GM19324 (cell line): ENCODE measurements around the gene SHH.
"Not testable (repeated sequence)": the region's sequence is repeated elsewhere in the genome, so short reads cannot be mapped to it uniquely, and the experiment has no call there.

Experiments used
- ATAC-seq: cut with Tn5 transposase; IDR thresholded peaks from one replicate; pipeline ENCODE4 v1.9.1; 2021; ENCODE audit warnings: mild to moderate bottlenecking, moderate library complexity; ENCODE audit not compliant: unreplicated experiment, low FRiP score

The SHH gene

GRCh38 chr7:155820788-155821187, 8.5 kb upstream of the SHH start:
- ATAC-seq: no peak

- ATAC-seq: no peak
These were observed 8.0 kb upstream of the SHH start for GRCh38 chr7:155820246-155820645.

- ATAC-seq: no peak
These were observed 6.9 kb upstream of the SHH start for GRCh38 chr7:155819186-155819585.

GRCh38 chr7:155818820-155819168, 6.5 kb upstream of the SHH start:
- no peak for ATAC-seq

- ATAC-seq: no peak
These were observed 6.0 kb upstream of the SHH start for GRCh38 chr7:155818154-155818819.

GRCh38 chr7:155817515-155817914, 5.3 kb upstream of the SHH start:
- ATAC-seq: not testable (repeated sequence)

- ATAC-seq: no peak
These were observed 4.7 kb upstream of the SHH start for GRCh38 chr7:155816996-155817395.

GRCh38 chr7:155816192-155816508, 3.9 kb upstream of the SHH start:
- ATAC-seq: no peak

GRCh38 chr7:155815332-155816191, 3.3 kb upstream of the SHH start:
- ATAC-seq: no peak

- no peak for ATAC-seq
These were observed 2.3 kb upstream of the SHH start for GRCh38 chr7:155814316-155815276.

GRCh38 chr7:155813546-155814315, 1.5 kb upstream of the SHH start:
- ATAC-seq: no peak

GRCh38 chr7:155813125-155813524, 862 bp upstream of the SHH start:
- ATAC-seq: no peak

- no peak for ATAC-seq
These were observed 736 bp downstream of the SHH start for GRCh38 chr7:155811560-155811894.

- ATAC-seq: no peak
These were observed 1.3 kb downstream of the SHH start for GRCh38 chr7:155810770-155811559.

- ATAC-seq: no peak
These were observed 2.1 kb downstream of the SHH start for GRCh38 chr7:155809947-155810769.

GRCh38 chr7:155809332-155809946, 2.8 kb downstream of the SHH start:
- no peak for ATAC-seq

- peak; percentile 34 for ATAC-seq
These were observed 3.5 kb downstream of the SHH start for GRCh38 chr7:155808549-155809331.
